GM12878 (cell line): ENCODE data around the gene STXBP1. TPM values are rescaled to one million over a fixed set of nuclear protein-coding genes. Genes with fewer than 3 reads are reported as not detected.

ENCODE experiments used
- GATAD2B ChIP-seq: fragments of 450-650 bp; conservative IDR thresholded peaks from 2 replicates; pipeline ENCODE4 v1.6.1; 2017; ENCODE audit warnings: low read depth, mild to moderate bottlenecking, moderate library complexity
- MXI1 ChIP-seq: fragments of 150-350 bp; IDR thresholded peaks from 2 replicates; pipeline ENCODE4 v1.6.1; 2011; ENCODE audit warnings: low read depth, mild to moderate bottlenecking, inconsistent platforms, low read length, improper control_type of control experiment
- polyA plus RNA-seq, 11 experiments: library from polyadenylated mRNA; depleted of rRNA in 4 of 11; unstranded in 6 of 11; stranded (reverse) in 5 of 11; fragments of >200 nt; fragmentation: Nextera tagmentation in 4 of 11; fragmentation: Illumina TruSeq in 1 of 11; extraction: Ambion mirVana in 4 of 11; extraction: Trizol in 1 of 11; gene quantifications; 1 replicate in 1 of 11; 2 replicates in 10 of 11; pipeline versions ENCODE4 v1.2.1 to v1.2.3, GENCODE V29; 2011 to 2016; ENCODE audit warnings: inconsistent platforms in 2 of 11, missing spikeins in 2 of 11, low read depth in 1 of 11
- total RNA-seq, 4 experiments: library from RNA; depleted of rRNA in 3 of 4; stranded (reverse); fragments of >200 nt in 3 of 4; fragmentation: Illumina TruSeq in 1 of 4; extraction: Trizol in 1 of 4; gene quantifications; 2 replicates each; pipeline versions ENCODE4 v1.2.1 to v1.2.3, GENCODE V29; 2013 to 2021
- TF ChIP-seq, protein P1 (sequence below): fragments of 450-650 bp; IDR thresholded peaks from 2 replicates; pipeline ENCODE4 v1.6.1; 2017; ENCODE audit warnings: antibody characterized with exemption, mild to moderate bottlenecking, moderate library complexity
- TF ChIP-seq, protein P2 (sequence below): fragments of 450-650 bp; formaldehyde crosslinking; IDR thresholded peaks from 2 replicates; pipeline ENCODE4 v1.5.0; 2022; ENCODE audit warnings: mild to moderate bottlenecking, missing genetic modification characterization
- TF ChIP-seq, protein P3 (sequence below): fragments of 450-650 bp; IDR thresholded peaks from 2 replicates; pipeline ENCODE4 v1.6.1; 2016; ENCODE audit warnings: mild to moderate bottlenecking
- TF ChIP-seq, protein P4 (sequence below): fragments of 450-650 bp; conservative IDR thresholded peaks from 2 replicates; pipeline ENCODE4 v1.6.1; 2017; ENCODE audit warnings: mild to moderate bottlenecking, moderate library complexity

Gene STXBP1
- total and polyA plus RNA-seq, 10 of the 15 experiments (the other 5 are each of a cell fraction or from before 2014, with no cell fraction given): 0.08 to 0.85 (median 0.31) TPM; not detected in 3

DNA sequence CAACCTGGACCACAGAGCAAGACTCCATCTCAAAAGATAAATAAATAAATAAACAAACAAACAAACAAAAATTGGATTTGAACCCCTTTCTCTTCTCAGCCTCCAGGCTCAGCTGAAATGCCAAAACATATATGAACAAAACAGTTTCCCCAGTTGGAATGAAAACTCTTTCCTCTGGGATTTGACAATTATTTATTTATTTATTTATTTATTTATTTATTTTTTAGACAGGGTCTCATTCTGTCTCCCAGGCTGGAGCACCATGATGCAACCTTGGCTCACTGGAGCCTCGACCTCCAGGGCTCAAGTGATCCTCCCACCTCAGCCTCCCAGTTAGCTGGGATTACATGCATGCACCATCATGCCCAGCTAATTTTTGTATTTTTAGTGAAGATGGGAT, 6.0 kb upstream of the STXBP1 start (continued):
- TF ChIP-seq, protein P1, sequence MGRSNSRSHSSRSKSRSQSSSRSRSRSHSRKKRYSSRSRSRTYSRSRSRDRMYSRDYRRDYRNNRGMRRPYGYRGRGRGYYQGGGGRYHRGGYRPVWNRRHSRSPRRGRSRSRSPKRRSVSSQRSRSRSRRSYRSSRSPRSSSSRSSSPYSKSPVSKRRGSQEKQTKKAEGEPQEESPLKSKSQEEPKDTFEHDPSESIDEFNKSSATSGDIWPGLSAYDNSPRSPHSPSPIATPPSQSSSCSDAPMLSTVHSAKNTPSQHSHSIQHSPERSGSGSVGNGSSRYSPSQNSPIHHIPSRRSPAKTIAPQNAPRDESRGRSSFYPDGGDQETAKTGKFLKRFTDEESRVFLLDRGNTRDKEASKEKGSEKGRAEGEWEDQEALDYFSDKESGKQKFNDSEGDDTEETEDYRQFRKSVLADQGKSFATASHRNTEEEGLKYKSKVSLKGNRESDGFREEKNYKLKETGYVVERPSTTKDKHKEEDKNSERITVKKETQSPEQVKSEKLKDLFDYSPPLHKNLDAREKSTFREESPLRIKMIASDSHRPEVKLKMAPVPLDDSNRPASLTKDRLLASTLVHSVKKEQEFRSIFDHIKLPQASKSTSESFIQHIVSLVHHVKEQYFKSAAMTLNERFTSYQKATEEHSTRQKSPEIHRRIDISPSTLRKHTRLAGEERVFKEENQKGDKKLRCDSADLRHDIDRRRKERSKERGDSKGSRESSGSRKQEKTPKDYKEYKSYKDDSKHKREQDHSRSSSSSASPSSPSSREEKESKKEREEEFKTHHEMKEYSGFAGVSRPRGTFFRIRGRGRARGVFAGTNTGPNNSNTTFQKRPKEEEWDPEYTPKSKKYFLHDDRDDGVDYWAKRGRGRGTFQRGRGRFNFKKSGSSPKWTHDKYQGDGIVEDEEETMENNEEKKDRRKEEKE: no peak
- TF ChIP-seq GATAD2B (no peak), MXI1 (no peak)
- TF ChIP-seq, protein P2, sequence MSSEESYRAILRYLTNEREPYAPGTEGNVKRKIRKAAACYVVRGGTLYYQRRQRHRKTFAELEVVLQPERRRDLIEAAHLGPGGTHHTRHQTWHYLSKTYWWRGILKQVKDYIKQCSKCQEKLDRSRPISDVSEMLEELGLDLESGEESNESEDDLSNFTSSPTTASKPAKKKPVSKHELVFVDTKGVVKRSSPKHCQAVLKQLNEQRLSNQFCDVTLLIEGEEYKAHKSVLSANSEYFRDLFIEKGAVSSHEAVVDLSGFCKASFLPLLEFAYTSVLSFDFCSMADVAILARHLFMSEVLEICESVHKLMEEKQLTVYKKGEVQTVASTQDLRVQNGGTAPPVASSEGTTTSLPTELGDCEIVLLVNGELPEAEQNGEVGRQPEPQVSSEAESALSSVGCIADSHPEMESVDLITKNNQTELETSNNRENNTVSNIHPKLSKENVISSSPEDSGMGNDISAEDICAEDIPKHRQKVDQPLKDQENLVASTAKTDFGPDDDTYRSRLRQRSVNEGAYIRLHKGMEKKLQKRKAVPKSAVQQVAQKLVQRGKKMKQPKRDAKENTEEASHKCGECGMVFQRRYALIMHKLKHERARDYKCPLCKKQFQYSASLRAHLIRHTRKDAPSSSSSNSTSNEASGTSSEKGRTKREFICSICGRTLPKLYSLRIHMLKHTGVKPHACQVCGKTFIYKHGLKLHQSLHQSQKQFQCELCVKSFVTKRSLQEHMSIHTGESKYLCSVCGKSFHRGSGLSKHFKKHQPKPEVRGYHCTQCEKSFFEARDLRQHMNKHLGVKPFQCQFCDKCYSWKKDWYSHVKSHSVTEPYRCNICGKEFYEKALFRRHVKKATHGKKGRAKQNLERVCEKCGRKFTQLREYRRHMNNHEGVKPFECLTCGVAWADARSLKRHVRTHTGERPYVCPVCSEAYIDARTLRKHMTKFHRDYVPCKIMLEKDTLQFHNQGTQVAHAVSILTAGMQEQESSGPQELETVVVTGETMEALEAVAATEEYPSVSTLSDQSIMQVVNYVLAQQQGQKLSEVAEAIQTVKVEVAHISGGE (CRISPR knock-in tag): no peak
- TF ChIP-seq, protein P3, sequence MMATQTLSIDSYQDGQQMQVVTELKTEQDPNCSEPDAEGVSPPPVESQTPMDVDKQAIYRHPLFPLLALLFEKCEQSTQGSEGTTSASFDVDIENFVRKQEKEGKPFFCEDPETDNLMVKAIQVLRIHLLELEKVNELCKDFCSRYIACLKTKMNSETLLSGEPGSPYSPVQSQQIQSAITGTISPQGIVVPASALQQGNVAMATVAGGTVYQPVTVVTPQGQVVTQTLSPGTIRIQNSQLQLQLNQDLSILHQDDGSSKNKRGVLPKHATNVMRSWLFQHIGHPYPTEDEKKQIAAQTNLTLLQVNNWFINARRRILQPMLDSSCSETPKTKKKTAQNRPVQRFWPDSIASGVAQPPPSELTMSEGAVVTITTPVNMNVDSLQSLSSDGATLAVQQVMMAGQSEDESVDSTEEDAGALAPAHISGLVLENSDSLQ: no peak
- TF ChIP-seq, protein P4, sequence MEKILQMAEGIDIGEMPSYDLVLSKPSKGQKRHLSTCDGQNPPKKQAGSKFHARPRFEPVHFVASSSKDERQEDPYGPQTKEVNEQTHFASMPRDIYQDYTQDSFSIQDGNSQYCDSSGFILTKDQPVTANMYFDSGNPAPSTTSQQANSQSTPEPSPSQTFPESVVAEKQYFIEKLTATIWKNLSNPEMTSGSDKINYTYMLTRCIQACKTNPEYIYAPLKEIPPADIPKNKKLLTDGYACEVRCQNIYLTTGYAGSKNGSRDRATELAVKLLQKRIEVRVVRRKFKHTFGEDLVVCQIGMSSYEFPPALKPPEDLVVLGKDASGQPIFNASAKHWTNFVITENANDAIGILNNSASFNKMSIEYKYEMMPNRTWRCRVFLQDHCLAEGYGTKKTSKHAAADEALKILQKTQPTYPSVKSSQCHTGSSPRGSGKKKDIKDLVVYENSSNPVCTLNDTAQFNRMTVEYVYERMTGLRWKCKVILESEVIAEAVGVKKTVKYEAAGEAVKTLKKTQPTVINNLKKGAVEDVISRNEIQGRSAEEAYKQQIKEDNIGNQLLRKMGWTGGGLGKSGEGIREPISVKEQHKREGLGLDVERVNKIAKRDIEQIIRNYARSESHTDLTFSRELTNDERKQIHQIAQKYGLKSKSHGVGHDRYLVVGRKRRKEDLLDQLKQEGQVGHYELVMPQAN: no peak
